Keratinocyte (primary cell): ENCODE measurements around the gene ITGB6. TPM values are rescaled to one million over a fixed set of nuclear protein-coding genes. Genes with fewer than 3 reads are reported as not detected.

ENCODE experiments used
- DNase-seq: peaks from one replicate; pipeline ENCODE4 v3.0.0-alpha.2; 2011; ENCODE audit warnings: low read depth, missing footprints, low spot score
- FAIRE-seq: peaks from 2 replicates; lab custom pipeline; 2011; peaks lifted over from hg19 to GRCh38; lab: Jason Lieb, UNC
- H2AFZ ChIP-seq: 2 replicates; pipeline ENCODE4 v1.6.0; 2012; ENCODE audit warnings: low read length, control low read depth, inconsistent platforms; ENCODE audit not compliant: control insufficient read depth
- H3K27ac ChIP-seq: 2 replicates; pipeline ENCODE4 v1.5.1; 2011; ENCODE audit warnings: low read length; ENCODE audit not compliant: control insufficient read depth, insufficient read depth
- H3K27me3 ChIP-seq: 3 replicates; pipeline ENCODE4 v1.6.0; 2011; ENCODE audit warnings: low read length; ENCODE audit not compliant: control insufficient read depth, insufficient read depth; ENCODE audit errors: extremely low read depth
- H3K36me3 ChIP-seq, 2 experiments: 2 replicates in 1 of 2; 3 replicates in 1 of 2; pipeline ENCODE4 v1.5.1; 2011; ENCODE audit warnings: low read length in 2 of 2, mild to moderate bottlenecking in 1 of 2; ENCODE audit not compliant: control insufficient read depth in 2 of 2, insufficient read depth in 2 of 2; ENCODE audit errors: extremely low read depth in 1 of 2
- H3K4me1 ChIP-seq: 3 replicates; pipeline ENCODE4 v1.5.1; 2011; ENCODE audit warnings: low read length; ENCODE audit not compliant: control insufficient read depth, insufficient read depth; ENCODE audit errors: extremely low read depth
- H3K4me2 ChIP-seq: 3 replicates; pipeline ENCODE4 v1.6.0; 2011; ENCODE audit warnings: low read depth, low read length; ENCODE audit not compliant: control insufficient read depth, insufficient read depth; ENCODE audit errors: extremely low read depth
- H3K4me3 ChIP-seq, 3 experiments: fragments of 200-600 bp in 1 of 3; sonication (generic) in 1 of 3; 2 replicates in 2 of 3; 3 replicates in 1 of 3; pipeline ENCODE4 v1.5.1; 2011 to 2016; ENCODE audit warnings: low read length in 3 of 3, mild to moderate bottlenecking in 3 of 3, control low read depth in 2 of 3, inconsistent platforms in 1 of 3, low read depth in 1 of 3, mixed read lengths in 1 of 3, mixed run types in 1 of 3, moderate library complexity in 1 of 3; ENCODE audit not compliant: control insufficient read depth in 2 of 3, insufficient read depth in 2 of 3; ENCODE audit errors: extremely low read depth in 1 of 3
- H3K79me2 ChIP-seq: 2 replicates; pipeline ENCODE4 v1.6.0; 2012; ENCODE audit warnings: low read length; ENCODE audit not compliant: control insufficient read depth, insufficient read depth
- H3K9ac ChIP-seq: 3 replicates; pipeline ENCODE4 v1.6.0; 2011; ENCODE audit warnings: low read length; ENCODE audit not compliant: control insufficient read depth, insufficient read depth; ENCODE audit errors: extremely low read depth
- H3K9me1 ChIP-seq: 3 replicates; pipeline ENCODE4 v1.6.0; 2011; ENCODE audit warnings: low read length; ENCODE audit not compliant: control insufficient read depth, insufficient read depth; ENCODE audit errors: extremely low read depth
- H3K9me3 ChIP-seq: 2 replicates; pipeline ENCODE4 v1.5.1; 2012; ENCODE audit warnings: low read depth, low read length; ENCODE audit not compliant: control insufficient read depth
- H4K20me1 ChIP-seq: 3 replicates; pipeline ENCODE4 v1.6.0; 2011; ENCODE audit warnings: low read length; ENCODE audit not compliant: control insufficient read depth, insufficient read depth; ENCODE audit errors: extremely low read depth
- EZH2 ChIP-seq: IDR thresholded peaks from one replicate; pipeline ENCODE4 v1.6.1; 2012; ENCODE audit warnings: inconsistent platforms, mild to moderate bottlenecking, low read length, moderate library complexity
- dilution Hi-C: fragments of 300-500 bp; cut with MboI; formaldehyde crosslinking; loops from one replicate; pipeline ENCODE4 v1.7.0; 2020; ENCODE audit warnings: low sequenced_read_pairs; ENCODE audit not compliant: extremely low pct_ligation_motif_present
- polyA plus RNA-seq, 5 experiments: library from polyadenylated mRNA; depleted of rRNA in 3 of 5; stranded (reverse) in 3 of 5; stranded (forward) in 1 of 5; unstranded in 1 of 5; fragments of >200 nt; gene quantifications; 1 replicate in 1 of 5; 2 replicates in 3 of 5; 3 replicates in 1 of 5; pipeline versions ENCODE4 v1.2.1 to v1.2.3, GENCODE V29; 2011 to 2012; ENCODE audit warnings: missing spikeins in 2 of 5, low read depth in 1 of 5, low replicate concordance in 1 of 5
- TF ChIP-seq, protein P1 (sequence below), 3 experiments: IDR thresholded peaks in 1 of 3; conservative IDR thresholded peaks in 1 of 3; optimal IDR thresholded peaks in 1 of 3; 2 replicates in 2 of 3; 3 replicates in 1 of 3; pipeline versions ENCODE3 to v1.5.1; 2011; ENCODE audit warnings: low read length in 3 of 3, mild to moderate bottlenecking in 3 of 3, moderate library complexity in 2 of 3, control low read depth in 1 of 3, inconsistent platforms in 1 of 3; ENCODE audit not compliant: insufficient read depth in 2 of 3; ENCODE audit errors: extremely low read depth in 1 of 3

The ITGB6 gene
- polyA plus RNA-seq, 1 donor (not counting 4 experiments of a cell fraction or from before 2014, with no cell fraction given): 183 TPM

DNA sequence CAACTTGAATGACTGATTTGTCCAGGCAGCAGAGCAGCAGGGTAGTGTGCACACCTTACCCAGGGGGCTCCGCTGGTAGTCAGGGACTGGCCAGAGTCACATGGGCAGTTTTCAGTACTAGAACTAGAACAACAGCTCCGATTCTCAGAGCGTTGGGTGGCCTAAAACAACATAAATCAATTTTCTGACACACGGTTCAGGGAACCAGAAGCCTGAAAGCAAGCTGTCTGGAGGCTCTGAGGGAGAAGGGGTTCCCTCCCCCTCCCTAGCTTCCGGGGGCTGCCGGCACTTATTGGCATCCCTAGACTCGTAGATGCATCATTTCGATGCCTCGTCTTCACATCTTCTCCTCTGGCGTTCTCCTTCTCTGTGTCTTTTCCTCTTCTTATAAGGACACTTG, 13.4 kb upstream of the ITGB6 start:
- no peaks in the 10 kb centered on the region for H3K27me3 ChIP-seq
- H3K4me1 ChIP-seq: peaks cover 46% of the 10 kb centered on the region
- no peak overlapping the region for H3K27ac ChIP-seq
- FAIRE-seq (no peak), DNase-seq (no peak)
- H2AFZ ChIP-seq: no peak overlapping the region
- no peaks in the 10 kb centered on the region for H3K9me1 ChIP-seq
- H3K9ac ChIP-seq: no peak overlapping the region
- H3K4me3 ChIP-seq: no peak overlapping the region
- H3K79me2 ChIP-seq: no peaks in the 10 kb centered on the region
- no peak for TF ChIP-seq EZH2
- TF ChIP-seq, protein P1, sequence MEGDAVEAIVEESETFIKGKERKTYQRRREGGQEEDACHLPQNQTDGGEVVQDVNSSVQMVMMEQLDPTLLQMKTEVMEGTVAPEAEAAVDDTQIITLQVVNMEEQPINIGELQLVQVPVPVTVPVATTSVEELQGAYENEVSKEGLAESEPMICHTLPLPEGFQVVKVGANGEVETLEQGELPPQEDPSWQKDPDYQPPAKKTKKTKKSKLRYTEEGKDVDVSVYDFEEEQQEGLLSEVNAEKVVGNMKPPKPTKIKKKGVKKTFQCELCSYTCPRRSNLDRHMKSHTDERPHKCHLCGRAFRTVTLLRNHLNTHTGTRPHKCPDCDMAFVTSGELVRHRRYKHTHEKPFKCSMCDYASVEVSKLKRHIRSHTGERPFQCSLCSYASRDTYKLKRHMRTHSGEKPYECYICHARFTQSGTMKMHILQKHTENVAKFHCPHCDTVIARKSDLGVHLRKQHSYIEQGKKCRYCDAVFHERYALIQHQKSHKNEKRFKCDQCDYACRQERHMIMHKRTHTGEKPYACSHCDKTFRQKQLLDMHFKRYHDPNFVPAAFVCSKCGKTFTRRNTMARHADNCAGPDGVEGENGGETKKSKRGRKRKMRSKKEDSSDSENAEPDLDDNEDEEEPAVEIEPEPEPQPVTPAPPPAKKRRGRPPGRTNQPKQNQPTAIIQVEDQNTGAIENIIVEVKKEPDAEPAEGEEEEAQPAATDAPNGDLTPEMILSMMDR (optimal IDR thresholded peaks at IDR 0.05 in 1 of 3, IDR thresholded peaks at IDR 0.05 in 1 of 3, conservative IDR thresholded peaks at IDR 0.05 in 1 of 3; ENCODE audit: extremely low read depth in 1 of 3, insufficient read depth in 2 of 3, low read length in 3 of 3): no peak
- H3K4me2 ChIP-seq: no peak overlapping the region
- dilution Hi-C loops: no loop called here
- no peaks in the 10 kb centered on the region for H3K36me3 ChIP-seq
- H4K20me1 ChIP-seq: no peaks in the 10 kb centered on the region
- H3K9me3 ChIP-seq: no peaks in the 10 kb centered on the region

DNA sequence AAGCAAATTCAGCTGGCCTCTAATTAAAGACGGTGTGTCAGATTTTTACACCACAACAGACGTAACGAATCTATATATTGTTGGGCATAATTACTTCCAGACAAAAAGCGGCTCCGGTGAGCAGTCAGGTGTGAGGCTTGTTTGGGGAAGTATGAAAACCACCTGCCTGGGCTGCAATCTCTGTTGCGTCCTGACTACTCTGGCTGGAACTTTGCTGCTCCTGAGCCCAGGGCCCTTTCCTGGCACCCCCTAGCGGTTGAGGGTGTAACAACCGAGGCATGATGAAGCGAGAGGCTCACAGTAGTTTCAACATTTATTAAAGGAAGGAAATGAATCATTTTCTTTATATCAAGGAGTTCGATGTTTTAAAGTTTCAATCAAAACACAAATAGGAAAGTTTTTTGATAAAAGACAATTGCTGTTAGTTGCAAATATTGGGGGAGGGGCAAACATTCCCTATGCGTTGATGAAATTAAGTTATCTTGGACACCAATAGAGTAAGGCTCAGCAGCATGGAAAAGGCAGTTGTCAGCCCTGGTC, 10.6 kb upstream of the ITGB6 start:
- dilution Hi-C loops: no loop called here
- Histone ChIP-seq H3K9me1 (no peaks in the 10 kb centered on the region), H4K20me1 (no peaks in the 10 kb centered on the region), H3K4me3 (no peak overlapping the region), H3K4me1 (peaks cover 73% of the 10 kb centered on the region), H3K27ac (peak overlapping the region; percentile 58), H3K9me3 (peaks cover 3% of the 10 kb centered on the region), H3K79me2 (no peaks in the 10 kb centered on the region), H3K36me3 (no peaks in the 10 kb centered on the region), H3K4me2 (peak overlapping the region; percentile 52), H3K27me3 (no peaks in the 10 kb centered on the region), H3K9ac (peak overlapping the region; percentile 2), H2AFZ (peak overlapping the region; percentile 4)
- TF ChIP-seq EZH2: no peak
- TF ChIP-seq, protein P1 (optimal IDR thresholded peaks at IDR 0.05 in 1 of 3, IDR thresholded peaks at IDR 0.05 in 1 of 3, conservative IDR thresholded peaks at IDR 0.05 in 1 of 3; ENCODE audit: extremely low read depth in 1 of 3, insufficient read depth in 2 of 3, low read length in 3 of 3): peak; percentile 86 to 95 (median 91)
- DNase-seq (no peak), FAIRE-seq (peak; percentile 46)
